Activated T-helper 1 cell treated with anti-CD3 and anti-CD28 coated beads, Interleukin-2, amount 50 U/mL, for 16 hours (primary cell): Measurements from ENCODE around the gene F2RL2.

Source experiments
- DNase-seq, 2 donors: peaks; one replicate each; pipeline ENCODE4 v3.0.0-alpha.2; 2020; ENCODE audit warnings: low read depth in 1 of 2, low spot score in 1 of 2

F2RL2 gene

DNA sequence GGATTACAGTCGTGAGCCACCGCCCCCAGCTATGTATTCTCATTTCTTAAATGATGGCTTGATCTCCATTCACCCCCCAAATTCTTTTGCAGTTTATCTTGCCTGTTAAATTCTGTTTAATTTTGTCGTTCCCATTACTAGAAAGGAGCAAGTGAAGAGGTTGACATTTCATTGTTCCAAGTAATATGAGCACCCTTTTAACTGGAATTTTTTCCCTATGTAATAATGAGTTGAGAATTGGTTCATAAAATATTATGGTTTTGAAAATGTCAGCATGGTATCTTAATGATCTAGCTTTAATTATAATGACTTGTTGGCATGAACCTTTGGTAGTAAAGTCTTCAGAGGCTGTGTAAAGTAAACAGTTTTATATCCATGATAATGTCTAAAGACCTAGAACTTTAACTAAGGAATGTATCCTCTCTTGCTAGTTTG lies 37.4 kb downstream of the F2RL2 start:
- no peak for DNase-seq

DNA sequence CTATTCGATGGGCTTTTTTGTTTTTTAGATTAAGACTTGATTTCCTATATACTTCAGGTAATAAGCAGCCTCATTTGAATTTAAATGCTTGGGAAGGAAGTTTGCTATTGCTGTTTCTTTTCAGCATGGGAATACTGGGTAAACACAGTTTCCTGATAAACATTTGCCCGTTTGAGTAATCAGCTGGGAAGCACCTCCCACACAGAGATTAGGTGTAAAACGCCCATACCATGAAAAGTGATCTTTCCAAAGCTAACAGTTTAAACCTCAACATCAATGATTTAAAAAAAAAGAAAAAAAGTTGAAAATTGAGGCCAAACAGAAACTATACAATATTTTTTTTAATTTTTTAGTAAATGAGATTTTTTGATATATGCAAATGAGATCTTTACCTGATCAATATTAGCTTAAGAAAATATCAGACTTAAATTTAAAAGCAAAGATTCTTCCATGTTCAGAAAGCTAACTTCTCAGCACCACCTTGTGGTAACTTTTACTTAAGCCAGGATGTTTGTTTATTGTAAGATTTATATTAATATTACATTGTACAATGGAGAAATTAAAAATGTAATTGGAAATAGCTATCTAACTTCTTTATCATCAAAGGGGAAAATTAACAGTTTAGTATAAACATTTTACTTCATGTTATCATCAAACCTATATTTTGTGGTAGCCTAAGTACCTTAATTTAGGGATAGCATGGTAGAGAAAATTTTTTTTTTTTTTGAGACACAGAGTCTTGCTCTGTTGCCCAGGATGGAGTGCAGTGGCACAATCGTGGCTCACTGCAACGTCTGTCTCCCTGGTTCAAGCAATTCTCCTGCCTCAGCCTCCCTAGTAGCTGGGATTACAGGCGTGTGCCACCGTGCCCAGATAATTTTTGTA lies 39.8 kb downstream of the F2RL2 start:
- DNase-seq, result no peak

DNA sequence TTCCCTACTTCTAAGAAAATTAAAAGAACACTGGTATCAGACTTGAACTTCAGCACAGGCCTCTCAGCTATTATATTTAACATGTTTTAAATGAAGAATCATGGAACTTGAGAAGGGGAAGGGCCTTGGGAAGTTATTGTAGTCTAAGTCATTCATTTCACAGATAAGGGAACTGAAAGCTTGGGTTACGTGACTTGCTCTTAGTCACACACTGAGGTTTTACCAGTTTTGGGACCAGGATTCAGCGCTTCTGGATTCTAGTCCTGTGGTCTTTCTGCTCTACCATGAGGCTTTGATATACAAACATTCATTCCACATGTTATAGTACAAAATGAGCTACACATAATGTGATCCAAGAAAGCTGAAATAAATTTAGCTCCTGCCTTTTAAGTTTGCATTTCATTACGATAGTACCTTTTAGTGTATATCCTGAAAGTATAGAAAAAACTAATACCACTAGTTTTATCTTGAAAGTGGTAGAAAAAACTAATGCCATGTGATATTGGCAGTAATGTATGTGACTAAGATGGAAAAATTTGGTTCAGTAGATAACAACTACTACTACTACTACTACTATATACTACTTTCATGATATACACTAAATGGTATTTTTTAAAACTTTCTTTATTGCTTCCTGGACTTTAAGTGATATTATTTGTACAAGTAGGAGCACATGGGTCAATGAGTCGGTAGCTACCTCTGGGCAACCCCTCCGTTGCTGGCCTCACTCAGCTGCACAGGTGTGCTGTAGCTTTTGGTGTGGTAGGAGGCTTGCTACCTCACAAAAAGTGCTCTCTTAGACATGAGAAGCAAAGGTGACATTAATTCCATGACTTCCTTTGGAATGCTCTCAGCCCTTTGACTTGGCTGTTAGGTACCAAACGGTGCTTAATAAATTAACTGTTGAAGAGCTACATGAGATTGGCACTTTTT lies 40.7 kb downstream of the F2RL2 start:
- no peak for DNase-seq

DNA sequence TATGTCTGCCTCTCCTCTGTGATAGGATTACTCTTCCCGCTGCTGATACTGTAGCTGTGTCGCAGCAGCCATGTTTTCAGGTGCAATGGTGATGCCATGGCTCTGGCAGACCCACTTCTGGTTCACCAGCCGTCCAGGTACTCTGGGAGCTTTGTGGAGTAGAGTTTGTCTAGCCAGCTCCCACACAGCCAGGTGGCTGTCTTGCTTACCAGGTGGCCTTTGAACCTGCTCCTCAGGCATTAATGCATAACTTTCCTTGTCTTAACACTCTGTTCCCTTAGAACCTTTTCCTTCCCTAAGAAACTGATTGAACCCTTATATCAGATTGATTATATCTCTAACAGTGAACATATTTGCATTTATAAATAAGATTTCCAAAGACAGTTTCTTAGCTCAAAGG lies 42.2 kb downstream of the F2RL2 start:
- DNase-seq, result no peak

DNA sequence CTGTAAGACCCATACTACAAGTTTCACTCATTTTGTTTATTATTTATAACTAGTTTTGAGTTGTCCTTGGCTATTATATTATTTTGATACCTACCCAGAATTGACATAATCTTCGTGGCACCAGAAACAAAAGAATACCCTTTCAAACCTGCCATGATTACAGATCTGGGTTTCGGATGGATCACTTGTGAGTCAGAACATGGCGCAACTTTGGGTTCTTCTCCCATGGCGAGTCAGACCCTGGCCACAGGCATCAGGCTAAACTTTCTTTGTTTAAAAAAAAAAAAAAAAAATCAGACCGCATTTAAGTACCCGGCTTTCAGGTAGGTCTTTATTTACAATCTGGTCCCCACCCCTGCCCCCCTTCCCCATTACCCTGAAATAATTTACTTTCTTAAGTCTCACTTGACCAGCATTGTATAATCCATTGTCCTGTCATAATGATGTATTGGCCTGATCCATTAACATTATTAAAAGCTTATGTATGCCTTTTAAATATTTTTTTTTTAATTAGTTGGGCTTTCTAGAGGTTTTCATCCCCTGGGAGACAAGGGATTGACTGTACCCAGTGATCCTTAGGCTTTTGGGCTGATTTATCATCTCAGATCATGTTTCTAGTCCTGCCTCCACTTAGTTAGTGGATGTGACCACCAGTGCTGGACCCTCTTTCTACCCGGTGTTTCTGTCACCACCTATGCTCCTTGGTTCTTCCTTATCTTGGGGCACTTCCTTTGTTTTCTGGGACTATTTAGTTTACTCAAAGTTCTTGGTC lies 43.9 kb downstream of the F2RL2 start:
- DNase-seq, result no peak

DNA sequence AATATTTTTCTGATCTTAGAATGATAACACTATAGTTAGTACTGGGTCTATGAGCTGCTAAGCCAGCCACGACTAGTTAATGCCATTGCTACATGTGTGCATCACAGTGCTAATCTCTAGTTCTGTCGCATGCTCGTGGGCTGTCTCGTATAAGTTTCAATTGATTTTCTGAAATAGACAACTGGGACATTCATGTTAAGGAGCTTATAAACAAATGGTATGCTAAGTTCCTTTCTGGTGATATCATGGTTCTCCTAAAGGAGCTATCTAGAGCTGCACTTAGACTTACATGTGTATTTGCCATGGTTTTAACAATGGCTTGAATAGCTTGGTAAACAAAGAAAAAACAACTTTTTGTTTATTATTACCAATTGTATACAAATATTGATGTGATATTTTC lies 46.2 kb downstream of the F2RL2 start:
- no peak for DNase-seq

DNA sequence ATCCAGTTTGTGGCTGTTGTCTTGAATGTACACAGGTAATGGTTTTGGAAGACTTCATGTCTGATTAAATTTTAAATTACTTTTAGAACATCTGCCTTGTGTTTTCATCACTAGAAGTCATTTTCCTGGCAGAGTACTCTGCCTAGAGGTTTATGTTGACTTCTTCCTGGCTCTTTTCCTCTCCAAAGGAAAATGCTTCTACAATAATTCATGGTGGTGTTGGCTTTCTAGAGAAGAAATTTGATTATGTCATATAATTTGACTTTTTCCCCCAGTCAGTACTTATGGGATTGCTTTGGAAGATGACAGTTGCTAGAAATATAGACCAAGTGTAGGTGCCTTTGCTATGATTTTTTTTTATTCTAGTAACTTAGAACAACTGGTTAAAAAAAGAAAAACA lies 46.8 kb downstream of the F2RL2 start:
- no peak for DNase-seq

DNA sequence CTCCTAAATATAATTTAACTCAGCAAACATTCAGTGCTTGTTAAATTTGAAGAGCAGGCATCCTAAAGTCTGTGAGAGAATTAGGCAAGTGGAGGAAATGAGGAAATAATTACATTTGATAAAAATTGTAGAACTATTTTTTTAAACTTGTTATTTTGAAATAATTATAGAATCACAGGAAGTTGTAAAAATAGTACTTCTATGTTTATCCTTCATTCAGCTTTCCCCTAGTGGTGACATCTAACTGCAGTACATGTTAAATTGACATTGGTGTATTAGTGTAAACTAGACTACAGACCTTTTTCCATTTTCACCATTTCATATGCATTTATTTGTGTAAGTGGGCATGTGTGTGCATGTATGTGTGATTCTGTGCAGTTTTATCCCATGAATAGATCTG lies 51.6 kb downstream of the F2RL2 start:
- no peak for DNase-seq

DNA sequence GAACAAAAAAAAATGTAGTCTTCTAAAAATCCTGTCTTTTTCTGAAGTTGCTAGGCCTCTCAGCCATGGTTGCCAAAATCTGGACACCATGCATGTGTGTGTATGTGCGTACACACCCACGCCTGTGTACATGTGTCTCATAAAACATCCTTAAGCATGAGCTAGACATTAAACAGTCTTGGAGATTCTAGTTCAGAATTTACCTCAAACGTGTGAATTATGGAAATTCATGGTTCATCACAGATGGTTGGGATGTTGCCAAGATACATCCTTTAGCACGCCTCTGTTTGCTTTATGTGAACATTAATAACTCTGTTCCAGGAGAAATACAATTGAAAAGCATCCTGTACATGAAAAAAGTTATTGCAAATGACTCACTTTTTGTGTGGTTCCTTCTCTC lies 53.0 kb downstream of the F2RL2 start:
- no peak for DNase-seq
